ENCODE results near the gene COL23A1.

Gene COL23A1

GRCh38 chr5:178535299-178536175, 54.7 kb downstream of the COL23A1 start:
- no peak overlapping the region for H3K4me3 ChIP-seq (ENCODE audit: low read length)
- TF ChIP-seq CTCF (IDR thresholded peaks at IDR 0.05; ENCODE audit: insufficient read depth, low read depth, low read length, missing control alignments), result no peak
- no peak for DNase-seq (ENCODE audit: low read depth)

DNA sequence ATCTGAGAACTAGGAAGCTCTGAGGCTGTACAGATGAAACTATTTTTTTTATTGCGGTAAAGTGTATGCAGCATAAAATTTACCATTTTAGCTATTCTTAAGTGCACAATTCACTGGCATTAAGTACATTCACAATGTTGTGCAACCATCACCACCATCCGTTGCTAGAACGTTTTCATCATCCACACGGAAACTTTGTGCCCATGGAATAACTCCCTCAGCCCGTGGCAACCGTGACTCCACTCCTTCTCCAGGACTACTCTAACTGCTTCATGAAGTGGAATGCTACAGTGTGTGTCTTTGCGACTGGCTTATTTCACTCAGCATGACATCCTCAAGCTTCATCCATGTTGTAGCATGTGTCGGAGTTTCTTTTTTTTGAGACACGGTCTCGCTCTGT, 57.1 kb downstream of the COL23A1 start:
- no peak for DNase-seq (ENCODE audit: low read depth)
- TF ChIP-seq CTCF (IDR thresholded peaks at IDR 0.05; ENCODE audit: insufficient read depth, low read depth, low read length, missing control alignments), result no peak
- H3K4me3 ChIP-seq (ENCODE audit: low read length), result no peak overlapping the region

GRCh38 chr5:178532666-178533065, 57.5 kb downstream of the COL23A1 start:
- DNase-seq (ENCODE audit: low read depth), result no peak
- H3K4me3 ChIP-seq (ENCODE audit: low read length), result no peak overlapping the region
- no peak for TF ChIP-seq CTCF (IDR thresholded peaks at IDR 0.05; ENCODE audit: insufficient read depth, low read depth, low read length, missing control alignments)

- no peak overlapping the region for H3K4me3 ChIP-seq (ENCODE audit: low read length)
- no peak for DNase-seq (ENCODE audit: low read depth)
- TF ChIP-seq CTCF (IDR thresholded peaks at IDR 0.05; ENCODE audit: insufficient read depth, low read depth, low read length, missing control alignments), result no peak
Observed at GRCh38 chr5:178532236-178532635, 58.0 kb downstream of the COL23A1 start.

DNA sequence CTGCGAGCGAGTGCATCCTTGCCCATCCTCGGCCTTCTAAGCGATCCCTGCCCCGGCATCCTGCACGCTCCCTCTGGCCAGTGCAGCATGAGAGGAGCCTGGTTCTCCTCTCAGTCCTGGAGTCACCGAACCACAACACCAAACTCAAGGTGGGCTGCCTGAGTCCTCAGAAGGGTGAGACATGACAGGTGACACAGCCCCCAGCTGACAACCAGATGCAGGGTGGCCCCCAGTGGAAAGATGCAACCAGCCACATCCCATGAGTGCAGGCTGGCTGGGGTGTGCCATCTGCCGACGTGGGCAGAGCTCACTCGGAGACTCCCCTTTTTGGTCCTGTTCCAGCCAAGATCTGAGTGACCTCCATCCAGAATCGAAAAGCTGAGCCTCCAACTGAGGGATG, 58.4 kb downstream of the COL23A1 start:
- TF ChIP-seq CTCF (IDR thresholded peaks at IDR 0.05; ENCODE audit: insufficient read depth, low read depth, low read length, missing control alignments), result no peak
- DNase-seq (ENCODE audit: low read depth), result no peak

GRCh38 chr5:178530526-178530925, 59.7 kb downstream of the COL23A1 start:
- H3K4me3 ChIP-seq (ENCODE audit: low read length), result no peak overlapping the region
- DNase-seq (ENCODE audit: low read depth), result peak; percentile 2
- TF ChIP-seq CTCF (IDR thresholded peaks at IDR 0.05; ENCODE audit: insufficient read depth, low read depth, low read length, missing control alignments), result no peak

More for the DNA sequence above, 58.4 kb downstream of the COL23A1 start:
- H3K4me3 ChIP-seq (ENCODE audit: low read length), result no peak overlapping the region

GRCh38 chr5:178529080-178529479, 61.1 kb downstream of the COL23A1 start:
- TF ChIP-seq CTCF (IDR thresholded peaks at IDR 0.05; ENCODE audit: insufficient read depth, low read depth, low read length, missing control alignments), result no peak

More at GRCh38 chr5:178529080-178529479, 61.1 kb downstream of the COL23A1 start:
- no peak for DNase-seq (ENCODE audit: low read depth)
- H3K4me3 ChIP-seq (ENCODE audit: low read length), result no peak overlapping the region

Measured in epithelial cell of esophagus (primary cell).